NOMO-1 treated with dmso at 0.1 percent for 144 hours (cell line): ENCODE measurements around the gene OR4D1.
"Not testable (repeated sequence)": the region's sequence is repeated elsewhere in the genome, so short reads cannot be mapped to it uniquely, and the experiment has no call there.

Experiments
- DNase-seq: peaks from one replicate; lab custom pipeline; 2025; ENCODE audit not compliant: unreplicated experiment; lab: John Stamatoyannopoulos, UW

OR4D1 gene

DNA sequence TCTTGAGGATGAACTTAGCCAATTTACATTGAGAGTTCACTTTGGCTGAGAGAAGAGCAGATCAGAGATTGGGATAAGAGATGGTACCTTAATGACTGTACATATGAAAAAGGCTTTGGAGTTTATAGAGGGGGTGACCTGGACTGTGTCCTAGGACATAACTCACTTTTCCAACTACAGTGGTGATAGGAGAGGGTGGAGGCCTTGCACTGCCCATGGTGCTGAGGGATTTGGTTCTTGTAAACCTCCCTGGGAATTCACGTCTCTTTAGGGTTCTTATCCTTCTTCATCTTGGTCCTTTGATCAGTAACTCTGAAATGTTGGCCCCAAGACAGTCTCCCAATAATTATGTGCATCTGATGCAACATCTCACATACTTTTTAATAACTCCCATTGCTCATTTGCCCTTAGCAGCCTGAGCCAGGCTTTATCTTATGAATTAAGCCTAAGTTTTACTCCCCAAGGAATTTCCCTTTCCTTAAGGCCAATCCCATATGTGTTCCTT, at the start of gene OR4D1:
OR4D1 (plus strand) TSS at position 455 of the 505 bp plus-strand sequence. CDS start 6,770 bp downstream, outside the sequence.
- DNase-seq: no peak

DNA sequence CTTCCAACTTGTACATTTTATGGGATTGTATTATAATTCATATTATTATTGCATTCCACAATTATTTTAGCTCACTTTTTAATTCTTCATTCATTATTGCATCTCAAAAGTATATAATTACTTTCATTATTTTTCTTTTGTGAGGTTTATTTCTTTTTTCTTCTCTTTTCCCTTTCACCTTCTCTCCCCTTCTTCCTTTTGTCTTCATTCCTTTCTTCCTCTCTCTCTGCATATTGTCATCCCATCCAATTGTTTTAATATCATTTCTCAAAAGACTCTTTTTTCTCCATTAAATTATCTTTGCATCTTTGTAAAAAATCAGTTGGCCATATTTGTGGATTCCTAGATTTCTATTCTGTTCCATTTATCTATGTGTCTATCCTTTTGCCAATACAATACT, 47.7 kb upstream of the OR4D1 start:
- no peak for DNase-seq

DNA sequence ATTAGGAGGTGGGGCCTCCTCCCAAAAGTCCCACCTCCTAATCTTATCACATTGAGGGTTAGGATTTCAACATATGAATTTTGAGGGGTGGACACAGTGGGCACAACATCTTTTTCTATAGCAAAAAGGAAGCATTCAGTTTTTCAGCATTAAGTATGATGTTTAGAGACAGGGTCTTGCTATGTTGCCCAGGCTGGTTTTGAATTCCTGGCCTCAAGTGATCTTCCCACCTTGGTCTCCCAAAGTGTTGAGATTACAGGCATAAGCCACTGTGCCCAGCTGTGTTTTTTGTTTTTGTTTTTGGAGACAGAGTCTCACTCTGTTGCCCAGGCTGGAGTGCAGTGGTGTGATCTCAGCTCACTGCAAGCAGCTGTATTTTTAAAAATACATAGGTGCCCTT, 46.3 kb upstream of the OR4D1 start:
- DNase-seq: not testable (repeated sequence)

DNA sequence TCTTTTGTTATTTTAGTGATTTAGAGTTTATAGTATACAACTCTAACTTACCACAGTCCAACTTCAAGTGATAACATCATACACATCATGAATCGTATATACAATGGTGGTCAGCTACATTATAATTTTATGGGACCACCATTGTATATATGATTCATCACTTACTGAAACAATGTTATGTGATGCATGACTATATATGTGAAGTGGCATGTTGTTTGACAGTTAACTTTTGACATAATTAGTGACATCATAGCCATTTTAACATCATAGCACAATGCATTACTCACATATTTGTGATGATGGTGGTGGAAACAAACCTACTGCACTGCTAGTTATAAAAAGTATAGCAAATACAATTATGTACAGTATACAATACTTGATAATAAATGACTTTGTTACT, 43.1 kb upstream of the OR4D1 start:
- no peak for DNase-seq

DNA sequence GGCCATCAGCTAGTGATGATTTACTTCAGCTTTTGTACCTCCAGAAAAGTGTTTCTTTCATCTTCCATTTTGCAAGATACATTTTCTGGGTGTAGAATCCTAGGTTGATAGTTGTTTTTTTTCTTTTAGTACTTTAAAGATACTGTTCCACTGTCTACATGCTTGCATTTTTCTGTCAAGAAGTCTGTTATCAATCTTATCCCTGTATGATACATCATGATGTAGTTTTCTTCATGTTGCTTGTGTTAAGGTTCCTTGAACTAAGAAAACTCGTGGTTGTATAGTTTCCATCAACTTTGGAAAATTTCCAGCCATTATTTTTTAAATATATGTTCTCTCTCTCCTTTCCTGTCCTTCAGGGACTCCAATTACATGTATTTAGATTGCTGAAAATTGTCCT, 40.9 kb upstream of the OR4D1 start:
- DNase-seq: no peak

DNA sequence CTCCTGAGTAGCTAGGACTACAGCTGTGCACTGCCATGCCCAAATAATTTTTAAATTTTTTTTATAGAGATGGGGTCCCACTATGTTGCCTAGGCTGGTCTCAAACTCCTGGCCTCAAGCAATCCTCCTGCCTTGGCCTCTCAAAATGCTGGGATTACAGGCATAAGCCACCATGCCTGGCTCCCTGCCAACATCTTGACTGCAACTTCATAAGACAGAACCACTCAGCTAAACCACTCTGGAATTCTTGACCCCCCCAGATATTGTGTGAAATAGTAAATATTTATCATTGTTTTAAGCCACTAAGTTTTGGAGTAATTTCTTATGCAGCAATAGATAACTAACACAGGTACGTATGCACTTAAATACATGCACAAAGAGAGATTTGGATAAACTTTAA, 39.0 kb upstream of the OR4D1 start:
- no peak for DNase-seq

DNA sequence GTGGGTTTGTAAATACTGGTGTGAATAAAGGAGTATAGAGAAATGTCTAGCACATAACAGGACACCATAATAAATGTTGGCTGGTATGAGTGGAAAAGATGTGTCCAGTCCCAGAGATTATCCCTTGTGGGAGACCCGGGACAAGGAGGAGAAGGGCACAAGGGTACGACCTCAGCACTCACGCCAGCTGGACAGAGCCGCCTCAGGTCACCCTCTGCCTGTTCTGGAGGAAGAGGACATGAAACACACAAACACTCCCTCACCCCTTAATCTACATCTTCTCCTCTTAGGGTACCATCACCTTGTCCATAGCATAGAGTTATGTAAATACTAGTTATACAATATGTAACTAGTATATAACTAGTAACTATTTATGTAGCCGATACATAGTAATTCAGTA, 38.2 kb upstream of the OR4D1 start:
- DNase-seq: no peak

DNA sequence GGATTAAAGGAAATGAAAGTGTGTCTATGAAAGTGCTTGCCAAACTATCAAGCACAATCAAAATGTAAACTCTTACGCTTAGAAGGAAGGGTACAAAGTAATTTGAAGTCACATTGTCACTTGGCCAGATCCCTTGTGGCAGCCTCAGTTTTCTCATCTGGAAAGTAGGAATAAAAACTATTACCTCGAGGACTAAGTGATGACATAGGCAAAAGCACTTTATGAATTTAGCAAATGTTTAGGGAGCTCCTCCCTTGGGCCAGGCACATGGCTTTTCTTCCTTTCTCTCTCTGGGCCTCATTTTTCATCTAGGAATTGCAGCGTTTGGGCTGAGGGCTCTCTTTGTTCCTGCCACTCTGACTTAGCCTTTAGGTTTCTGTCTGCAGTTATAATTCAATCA, 36.5 kb upstream of the OR4D1 start:
- DNase-seq: no peak

DNA sequence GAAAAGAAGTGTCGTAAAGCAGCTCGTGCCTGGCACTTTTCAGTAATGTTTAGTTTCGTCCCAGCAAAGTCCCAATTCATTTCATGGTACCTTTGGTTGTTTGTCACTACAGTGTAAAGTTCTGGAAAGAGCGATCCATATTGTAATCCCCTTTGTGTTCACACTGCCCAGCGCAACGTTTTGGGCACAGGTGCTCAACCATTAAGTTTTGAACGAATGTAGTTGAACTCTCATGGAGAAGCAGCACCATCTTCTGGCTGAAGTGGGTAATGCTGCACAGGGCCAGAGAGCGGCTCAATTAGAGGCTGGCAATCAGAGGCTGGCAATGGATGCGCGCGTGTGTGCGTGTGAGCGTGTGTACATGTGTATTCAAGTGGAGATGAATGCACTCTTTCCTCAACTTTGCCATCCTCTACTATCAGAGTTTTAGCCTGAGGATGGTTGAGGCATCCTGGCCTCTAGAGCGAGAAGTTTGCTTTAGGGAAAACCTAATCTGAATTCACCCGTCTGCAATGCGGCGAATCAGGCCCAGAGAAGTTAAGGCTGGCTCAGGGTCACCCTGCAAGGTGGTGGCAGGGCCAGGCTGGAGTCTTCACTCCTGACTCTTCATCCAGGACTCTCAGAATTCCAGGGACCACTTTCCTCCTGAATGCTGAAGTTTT, 35.1 kb upstream of the OR4D1 start:
- peak; percentile 36 for DNase-seq

DNA sequence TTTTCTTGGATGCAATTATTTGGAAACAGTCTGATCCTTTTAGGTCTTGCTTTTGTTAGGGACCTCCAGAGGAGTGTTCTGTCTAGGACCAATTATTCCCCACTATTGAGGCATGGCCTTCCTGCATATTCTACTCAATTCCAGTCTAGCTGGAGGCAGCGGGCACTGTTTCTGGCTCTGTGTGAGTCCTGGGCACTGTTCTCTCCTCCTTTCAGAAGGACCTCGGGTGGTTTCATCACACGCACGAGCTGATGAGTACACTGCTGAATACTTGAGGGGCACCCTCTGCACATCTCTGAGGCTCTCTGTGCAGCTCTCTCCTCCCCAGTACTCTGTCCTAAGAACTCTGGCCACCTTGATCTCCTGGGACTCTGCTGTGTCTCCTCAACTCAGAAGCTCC, 34.2 kb upstream of the OR4D1 start:
- no peak for DNase-seq

DNA sequence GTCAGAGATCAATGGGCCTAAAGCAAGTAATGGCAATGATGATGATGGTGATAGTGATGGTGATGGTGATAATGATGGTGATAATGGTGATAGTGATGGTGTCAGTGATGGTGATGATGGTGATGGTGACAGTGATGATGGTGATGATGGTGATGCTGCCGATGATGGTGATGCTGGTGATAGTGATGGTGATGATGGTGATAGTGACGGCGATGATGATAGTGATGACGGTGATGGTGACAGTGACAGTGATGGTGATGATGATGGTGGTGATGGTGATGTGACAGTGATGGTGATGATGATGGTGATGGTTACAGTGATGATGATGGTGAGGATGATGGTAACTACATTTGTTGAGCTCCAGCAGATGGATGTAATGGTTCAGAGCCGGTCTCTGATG, 30.8 kb upstream of the OR4D1 start:
- DNase-seq: no peak

DNA sequence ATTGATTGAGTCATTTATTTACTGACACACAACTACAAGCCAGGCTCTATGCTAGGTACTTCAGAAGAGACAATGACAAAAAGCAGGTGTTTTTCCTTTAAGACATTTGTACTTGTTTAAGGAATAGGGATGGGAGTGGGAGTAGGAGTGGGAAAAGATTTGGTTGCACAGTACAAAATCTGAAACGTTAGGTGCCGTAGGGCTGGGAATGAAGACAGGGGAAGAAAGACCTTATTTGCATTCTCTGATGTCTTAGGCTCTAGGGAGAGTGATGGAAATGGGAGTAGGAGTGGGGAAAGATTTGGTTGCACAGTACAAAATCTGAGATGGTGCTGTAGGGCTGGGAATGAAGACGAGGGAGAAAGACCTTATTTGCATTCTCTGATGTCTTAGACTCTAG, 28.7 kb upstream of the OR4D1 start:
- DNase-seq: no peak

DNA sequence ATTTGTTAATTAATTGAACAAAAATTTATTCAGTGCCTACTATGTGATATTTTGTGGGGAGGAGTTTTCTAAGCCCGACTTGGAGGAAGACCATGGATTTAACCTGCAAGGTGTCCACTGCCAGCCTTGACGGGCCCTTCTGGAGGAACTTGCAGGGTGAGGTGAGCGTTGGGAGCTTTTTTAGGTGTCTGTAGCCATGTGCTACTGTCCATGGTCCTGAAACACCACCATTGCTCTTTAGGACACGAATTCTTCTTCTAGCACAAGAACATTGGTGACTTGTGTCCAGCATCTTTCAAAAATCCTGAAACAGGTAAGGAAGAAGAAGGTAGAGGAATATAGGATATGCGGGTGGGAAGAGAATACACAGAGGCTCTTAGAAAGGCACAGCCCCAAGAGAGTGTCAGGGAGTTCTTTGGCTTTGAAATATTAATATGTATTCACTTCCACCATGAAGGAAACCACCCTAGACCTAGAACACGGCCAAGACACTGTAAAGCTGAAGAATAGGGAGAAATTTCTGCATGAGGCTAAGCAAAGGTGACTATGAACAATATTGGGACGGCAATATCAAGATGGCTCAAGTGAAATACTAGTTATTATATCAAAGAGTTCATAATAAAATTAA, 27.9 kb upstream of the OR4D1 start:
- DNase-seq: peak; percentile 0

DNA sequence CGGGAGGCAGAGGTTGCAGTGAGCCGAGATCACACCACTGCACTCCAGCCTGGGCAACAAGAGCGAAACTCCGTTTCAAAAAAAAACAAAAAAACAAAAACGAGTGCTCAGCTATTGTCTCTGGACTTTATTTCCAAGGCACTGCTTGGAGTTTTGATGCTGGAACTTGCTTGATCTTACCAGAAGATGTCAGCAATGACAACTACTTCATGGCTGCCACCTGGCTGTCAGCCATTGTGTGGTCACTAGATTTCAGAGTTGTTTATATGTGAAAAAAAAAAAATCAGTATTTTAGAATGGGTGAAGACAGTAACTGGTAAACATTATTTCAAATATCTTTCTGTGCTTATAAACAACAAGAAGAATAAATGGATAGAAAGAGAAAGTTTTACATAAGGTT, 26.3 kb upstream of the OR4D1 start:
- DNase-seq: peak; percentile 0

DNA sequence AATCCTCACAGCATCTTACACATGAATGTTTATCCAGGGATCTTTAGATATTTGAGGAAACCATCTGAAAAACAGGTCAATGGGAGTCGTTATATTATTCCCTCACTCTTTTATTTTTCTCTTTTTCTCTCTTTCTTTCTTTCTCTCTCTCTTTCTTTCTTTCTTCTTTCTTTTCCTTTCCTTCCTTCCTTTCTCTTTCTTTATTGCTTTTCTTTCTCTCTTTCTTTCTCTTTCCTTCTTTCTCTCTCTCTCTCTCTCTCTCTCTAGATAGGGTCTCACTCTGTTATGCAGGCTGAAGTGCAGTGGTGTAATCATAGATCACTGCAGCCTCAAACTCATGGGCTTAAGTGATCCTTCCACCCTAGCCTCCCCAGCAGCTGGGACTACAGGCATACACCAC, 20.3 kb upstream of the OR4D1 start:
- no peak for DNase-seq

DNA sequence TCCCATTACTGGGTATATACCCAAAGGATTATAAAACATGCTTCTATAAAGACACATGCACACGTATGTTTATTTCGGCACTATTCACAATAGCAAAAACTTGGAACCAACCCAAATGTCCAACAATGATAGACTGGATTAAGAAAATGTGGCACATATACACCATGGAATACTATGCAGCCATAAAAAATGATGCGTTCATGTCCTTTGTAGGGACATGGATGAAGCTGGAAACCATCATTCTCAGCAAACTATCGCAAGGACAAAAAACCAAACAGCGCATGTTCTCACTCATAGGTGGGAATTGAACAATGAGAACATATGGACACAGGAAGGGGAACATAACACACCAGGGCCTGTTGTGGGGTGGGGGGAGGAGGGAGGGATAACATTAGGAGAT, 15.5 kb upstream of the OR4D1 start:
- DNase-seq: not testable (repeated sequence)

DNA sequence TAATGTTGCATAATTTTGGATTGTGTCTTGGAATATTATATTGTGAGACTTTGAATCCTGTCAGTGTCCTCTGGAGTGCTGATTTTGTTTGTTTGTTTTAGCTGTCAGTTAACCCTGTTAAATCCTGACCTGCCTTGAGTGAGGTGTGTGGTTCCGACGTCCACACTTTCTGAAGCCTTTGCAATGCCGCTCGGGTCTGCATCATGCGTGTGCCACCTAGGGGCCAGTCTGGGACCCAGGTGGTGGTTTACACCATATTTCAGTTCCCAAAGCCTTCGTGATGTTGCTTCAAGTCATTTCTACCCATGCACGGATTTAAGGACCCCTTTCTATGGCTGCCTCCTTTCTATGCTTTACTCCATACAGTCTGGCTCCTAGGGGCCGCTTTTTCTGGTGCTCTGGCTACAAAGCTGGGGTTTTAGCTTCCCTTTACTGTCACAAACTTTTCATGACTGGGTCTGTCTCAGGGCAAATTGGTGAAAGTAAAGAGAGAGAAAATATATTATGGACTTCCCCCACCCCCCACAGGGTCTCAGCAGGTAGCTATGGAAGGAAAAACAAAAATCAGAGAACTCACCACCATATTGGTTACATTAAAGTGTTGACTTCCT, 11.4 kb upstream of the OR4D1 start:
- DNase-seq: peak; percentile 8

DNA sequence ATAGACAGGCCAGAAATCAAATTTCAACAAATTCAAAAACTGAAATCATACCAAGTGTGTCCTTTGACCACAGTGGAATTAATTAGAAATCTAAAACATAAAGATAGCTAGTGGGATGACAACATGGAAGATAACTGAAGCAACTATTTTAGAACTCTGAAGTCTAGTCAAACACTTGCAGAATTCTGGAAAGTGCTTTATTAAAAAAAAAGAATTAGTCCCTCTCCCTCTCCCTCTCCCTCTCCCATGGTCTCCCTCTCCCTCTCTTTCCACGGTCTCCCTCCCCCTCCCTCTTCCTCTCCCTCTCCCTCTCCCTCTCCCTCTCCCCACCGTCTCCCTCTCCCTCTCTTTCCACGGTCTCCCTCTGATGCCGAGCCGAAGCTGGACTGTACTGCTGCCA, 6.7 kb upstream of the OR4D1 start:
- no peak for DNase-seq

DNA sequence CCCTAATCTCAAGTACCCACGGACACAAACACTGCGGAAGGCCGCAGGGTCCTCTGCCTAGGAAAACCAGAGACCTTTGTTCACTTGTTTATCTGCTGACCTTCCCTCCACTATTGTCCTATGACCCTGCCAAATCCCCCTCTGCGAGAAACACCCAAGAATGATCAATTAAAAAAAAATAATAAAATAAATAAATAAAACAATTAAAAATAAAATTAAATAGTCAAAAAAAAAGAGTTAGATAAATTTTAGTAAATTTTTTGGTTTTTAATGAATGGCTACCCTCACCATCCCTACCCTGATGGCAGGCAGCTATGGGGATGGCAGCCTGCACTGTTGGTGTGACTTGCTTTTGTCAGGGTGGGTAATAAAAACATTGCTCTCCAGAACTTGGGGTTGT, 4.8 kb upstream of the OR4D1 start:
- DNase-seq: not testable (repeated sequence)

DNA sequence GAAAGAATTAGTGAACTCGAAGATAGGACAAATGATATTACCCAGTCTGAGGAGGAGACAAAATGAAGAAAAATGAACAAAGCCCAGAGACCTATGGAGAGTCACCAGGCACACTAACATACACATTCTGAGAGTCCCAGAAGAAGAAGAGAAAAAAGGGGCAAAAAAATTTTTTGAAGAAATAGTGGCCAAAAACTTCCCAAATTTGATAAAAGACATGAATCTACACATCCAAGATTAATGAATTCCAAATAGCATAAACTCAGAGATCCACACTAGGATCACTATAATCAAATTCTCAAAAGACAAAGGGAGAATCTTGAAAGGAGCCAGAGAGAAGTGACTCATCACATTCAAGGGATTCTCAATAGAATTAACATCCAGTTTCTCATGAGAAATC, 3.4 kb upstream of the OR4D1 start:
- no peak for DNase-seq

DNA sequence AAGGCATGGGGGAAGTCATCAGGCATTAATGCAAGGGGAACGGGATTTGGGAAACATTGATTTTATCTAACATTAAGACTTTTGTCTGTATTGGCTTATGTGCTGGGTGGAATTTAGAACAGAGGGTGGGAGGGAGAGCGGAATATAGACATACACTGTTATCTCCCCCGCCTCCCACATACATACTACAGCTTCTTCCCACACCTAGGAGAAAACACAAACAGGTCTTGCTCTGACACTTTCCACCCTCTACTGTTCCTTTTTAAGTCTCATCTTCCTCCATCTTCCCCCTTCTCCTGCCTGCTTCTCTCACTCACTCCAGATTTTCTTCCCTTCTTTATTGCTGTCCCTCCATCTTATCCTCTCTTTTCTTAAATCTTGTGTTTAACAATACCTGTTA, 425 bp downstream of the OR4D1 start:
- DNase-seq: no peak

DNA sequence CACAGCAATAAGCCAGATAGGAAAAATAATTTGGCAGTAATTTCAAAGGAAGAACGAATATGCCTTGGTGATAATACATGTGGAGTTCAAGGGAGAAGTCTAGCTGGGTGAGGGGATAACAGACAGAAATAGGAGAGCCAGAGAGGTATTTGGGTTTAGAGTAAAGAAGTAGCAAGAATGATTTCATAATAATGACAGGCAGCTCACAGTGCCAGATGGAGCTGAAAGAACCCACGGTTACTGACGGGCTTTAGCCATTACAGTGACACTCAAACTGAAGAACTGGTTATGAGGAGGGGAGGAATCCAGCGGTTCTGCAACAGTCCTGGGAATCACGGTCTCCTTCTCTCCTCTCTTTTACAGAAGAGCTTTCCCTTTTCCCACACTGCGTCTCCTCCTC, 2.2 kb downstream of the OR4D1 start:
- DNase-seq: no peak
